Choroid plexus epithelial cell (primary cell): ENCODE data around the gene DOCK8.

ENCODE experiments used
- DNase-seq: peaks from one replicate; pipeline ENCODE4 v3.0.0-alpha.2; 2010; ENCODE audit warnings: low read depth
- H3K4me3 ChIP-seq: 2 replicates; pipeline ENCODE4 v1.5.1; 2011; ENCODE audit warnings: low read depth, mild to moderate bottlenecking, control low read depth, low read length, moderate library complexity
- TF ChIP-seq, protein P1 (sequence below): conservative IDR thresholded peaks from 2 replicates; pipeline ENCODE4 v1.5.1; 2011; ENCODE audit warnings: low read depth, mild to moderate bottlenecking, control low read depth, inconsistent platforms, low read length, moderate library complexity

DOCK8 gene

DNA sequence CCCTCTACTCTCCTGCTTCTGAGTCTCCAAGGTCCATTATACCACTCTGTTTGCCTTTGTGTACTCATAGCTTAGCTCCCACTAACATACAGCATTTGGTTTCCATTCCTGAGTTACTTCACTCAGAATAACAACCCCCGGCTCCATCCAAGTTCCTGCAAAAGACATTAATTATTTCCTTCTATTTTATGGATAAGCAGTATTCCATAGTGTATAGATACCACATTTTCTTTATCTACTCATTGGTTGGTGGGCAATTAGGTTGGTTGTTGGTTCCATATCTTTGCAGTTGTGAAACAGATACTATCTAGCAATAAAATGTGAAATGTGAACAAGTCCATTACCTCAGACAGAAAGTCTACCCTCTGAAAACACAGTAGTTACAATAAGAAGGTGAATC is 110.3 kb downstream of the DOCK8 start:
- TF ChIP-seq, protein P1, sequence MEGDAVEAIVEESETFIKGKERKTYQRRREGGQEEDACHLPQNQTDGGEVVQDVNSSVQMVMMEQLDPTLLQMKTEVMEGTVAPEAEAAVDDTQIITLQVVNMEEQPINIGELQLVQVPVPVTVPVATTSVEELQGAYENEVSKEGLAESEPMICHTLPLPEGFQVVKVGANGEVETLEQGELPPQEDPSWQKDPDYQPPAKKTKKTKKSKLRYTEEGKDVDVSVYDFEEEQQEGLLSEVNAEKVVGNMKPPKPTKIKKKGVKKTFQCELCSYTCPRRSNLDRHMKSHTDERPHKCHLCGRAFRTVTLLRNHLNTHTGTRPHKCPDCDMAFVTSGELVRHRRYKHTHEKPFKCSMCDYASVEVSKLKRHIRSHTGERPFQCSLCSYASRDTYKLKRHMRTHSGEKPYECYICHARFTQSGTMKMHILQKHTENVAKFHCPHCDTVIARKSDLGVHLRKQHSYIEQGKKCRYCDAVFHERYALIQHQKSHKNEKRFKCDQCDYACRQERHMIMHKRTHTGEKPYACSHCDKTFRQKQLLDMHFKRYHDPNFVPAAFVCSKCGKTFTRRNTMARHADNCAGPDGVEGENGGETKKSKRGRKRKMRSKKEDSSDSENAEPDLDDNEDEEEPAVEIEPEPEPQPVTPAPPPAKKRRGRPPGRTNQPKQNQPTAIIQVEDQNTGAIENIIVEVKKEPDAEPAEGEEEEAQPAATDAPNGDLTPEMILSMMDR, result no peak
- DNase-seq, result no peak
- H3K4me3 ChIP-seq, result no peak overlapping the region

DNA sequence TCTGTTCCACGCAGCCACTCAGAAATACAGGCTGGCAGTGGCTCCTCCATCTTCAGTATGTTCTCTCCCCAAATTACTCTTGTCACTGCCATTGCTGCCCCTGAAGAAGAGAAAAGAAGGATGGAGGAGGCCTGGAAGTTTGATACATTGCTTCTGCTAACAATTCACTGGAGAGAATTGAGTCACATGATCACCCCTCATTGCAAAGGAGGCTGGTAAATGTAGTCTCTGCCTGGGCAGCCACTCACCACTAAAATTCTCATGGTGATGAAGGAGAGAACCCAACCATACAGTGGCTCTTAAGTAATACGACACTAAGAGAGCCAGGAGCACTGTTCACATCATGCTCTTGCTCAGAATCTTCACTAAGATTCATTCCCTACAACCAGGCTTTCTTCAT is 112.0 kb downstream of the DOCK8 start:
- DNase-seq, result no peak
- TF ChIP-seq, protein P1, result no peak

DNA sequence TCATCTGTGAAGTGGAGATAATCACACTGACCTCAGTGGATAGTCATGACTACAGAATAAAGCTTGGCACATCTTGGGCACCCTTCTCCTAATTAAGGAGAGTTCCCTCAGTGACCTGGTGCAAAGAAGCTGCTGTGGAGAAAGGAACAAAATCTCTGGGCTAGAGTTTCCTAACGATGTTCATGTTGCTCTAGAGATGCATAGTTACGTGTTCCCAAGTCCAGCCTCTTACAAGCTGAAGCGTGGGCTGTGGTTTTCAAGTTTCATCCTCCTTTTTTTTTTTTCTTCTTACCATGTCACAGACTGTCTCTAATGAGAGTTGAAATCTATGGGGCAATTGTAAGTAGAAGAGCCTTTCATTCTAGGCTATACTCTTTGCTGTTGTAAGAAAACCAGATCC is 113.8 kb downstream of the DOCK8 start:
- no peak overlapping the region for H3K4me3 ChIP-seq
- TF ChIP-seq, protein P1, result no peak
- DNase-seq, result no peak

More for the DNA sequence above, 112.0 kb downstream of the DOCK8 start:
- H3K4me3 ChIP-seq, result no peak overlapping the region

DNA sequence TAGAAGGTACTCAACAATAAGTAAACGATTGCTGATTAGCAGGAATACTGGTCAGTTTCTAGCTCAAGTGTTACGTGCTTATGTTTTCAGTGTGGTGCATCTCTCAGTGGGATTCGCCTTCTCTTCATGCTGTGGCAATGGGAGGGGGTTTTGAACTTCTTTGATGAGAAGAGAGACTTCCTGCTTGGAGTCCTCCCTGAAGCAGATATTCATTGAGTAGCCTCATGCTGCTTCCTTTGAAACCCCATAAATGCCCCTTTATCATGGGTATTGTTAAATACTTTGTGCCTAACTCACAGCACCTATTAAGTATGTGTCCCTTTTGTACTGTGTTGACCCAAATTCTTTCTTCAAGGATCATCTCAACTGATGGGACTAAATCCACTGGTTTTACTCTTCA is 116.5 kb downstream of the DOCK8 start:
- no peak overlapping the region for H3K4me3 ChIP-seq
- no peak for DNase-seq
- TF ChIP-seq, protein P1, result no peak

DNA sequence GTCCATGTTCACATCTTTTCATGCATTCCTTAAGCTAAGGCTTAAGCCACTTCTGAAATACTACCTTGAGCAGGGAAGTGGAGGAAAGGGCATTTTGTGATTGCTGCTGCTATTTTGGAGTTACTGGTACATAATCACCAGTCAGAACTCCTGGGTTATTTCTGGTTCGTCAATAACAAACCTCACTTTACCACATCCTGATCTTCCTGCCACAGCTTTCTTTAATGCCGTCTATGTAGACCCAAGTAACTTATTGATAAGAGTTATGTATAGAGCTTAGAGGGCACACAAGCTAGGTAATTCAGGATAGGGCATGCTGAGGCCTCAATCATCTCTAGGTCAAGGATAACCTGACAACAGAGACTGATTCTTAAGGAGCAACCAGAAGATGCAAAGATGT is 120.7 kb downstream of the DOCK8 start:
- no peak overlapping the region for H3K4me3 ChIP-seq
- DNase-seq, result no peak
- TF ChIP-seq, protein P1, result no peak

DNA sequence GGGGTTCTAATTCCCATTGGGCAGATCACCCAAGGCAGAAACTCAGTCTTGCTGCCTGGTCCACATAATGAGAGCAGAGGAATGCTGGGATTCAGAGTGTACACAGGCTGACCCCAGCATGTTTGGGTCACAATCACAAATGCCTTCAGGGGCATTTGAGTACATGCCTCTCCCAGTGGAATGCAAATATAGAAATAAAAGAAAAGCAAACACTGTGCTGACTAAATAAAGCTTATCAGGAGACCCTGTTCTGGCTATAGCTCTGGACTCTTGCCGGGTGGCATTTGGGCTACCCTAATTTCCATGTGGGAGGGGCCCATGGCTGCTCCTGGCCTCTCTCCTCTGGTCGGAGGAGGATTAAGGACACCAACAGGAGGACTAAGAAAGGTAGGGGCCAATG is 121.4 kb downstream of the DOCK8 start:
- no peak overlapping the region for H3K4me3 ChIP-seq
- TF ChIP-seq, protein P1, result no peak
- no peak for DNase-seq

DNA sequence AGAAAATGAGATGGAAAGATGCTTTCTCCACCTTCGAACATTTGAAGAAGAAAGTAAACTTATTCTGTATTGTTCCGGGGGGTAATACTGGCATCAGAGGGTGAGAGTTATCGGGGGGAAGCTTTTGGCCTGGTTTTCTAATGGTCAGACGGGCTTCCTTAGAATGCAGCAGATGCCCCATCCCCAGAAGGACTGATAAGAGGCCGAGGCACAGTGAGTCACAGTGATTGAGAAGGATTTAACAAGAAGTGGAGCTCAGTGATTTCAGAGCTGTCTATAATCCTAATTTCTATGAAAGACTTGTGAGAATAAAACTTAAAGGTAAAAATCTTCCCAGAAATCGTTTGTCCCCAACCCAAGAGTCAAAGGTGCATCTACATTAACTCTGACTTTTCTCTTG is 123.9 kb downstream of the DOCK8 start:
- no peak overlapping the region for H3K4me3 ChIP-seq
- no peak for DNase-seq
- TF ChIP-seq, protein P1, result no peak
